ENCODE data around the gene SLC25A36. TPM values are rescaled to one million over a fixed set of nuclear protein-coding genes. Genes with fewer than 3 reads are reported as not detected.

SLC25A36 gene
- total and polyA plus RNA-seq, 2 of the 4 experiments (the other 2 are of a cell fraction), result 31.3 to 76.7 TPM

GRCh38 chr3:141000027-141000663 is 58.5 kb downstream of the SLC25A36 start:
- dilution Hi-C loops (cut with HindIII; ENCODE audit: low sequenced_read_pairs, unreplicated experiment), result no loop called here
- POLR2A ChIA-PET (ENCODE audit: unreplicated experiment), result no interaction called here

More at GRCh38 chr3:141000027-141000663, 58.5 kb downstream of the SLC25A36 start:
- Histone ChIP-seq H3K14ac (replicated peaks; ENCODE audit: low read depth, low read length) (no peak overlapping the region), H3K56ac (ENCODE audit: extremely low read depth, insufficient read depth, low read length) (no peak overlapping the region), H3K79me1 (ENCODE audit: low read depth in 1 of 2, low read length in 2 of 2) (no peaks in the 10 kb centered on the region), H3K4me3 (ENCODE audit: insufficient read depth, low read depth, low read length) (no peak overlapping the region), H3K9ac (ENCODE audit: low read depth, low read length) (no peak overlapping the region), H4K8ac (ENCODE audit: low read depth in 2 of 2, low read length in 2 of 2) (no peak overlapping the region), H2BK120ac (ENCODE audit: low read depth, low read length) (no peak overlapping the region), H2BK20ac (ENCODE audit: low read depth, low read length) (no peak overlapping the region), H3K4me2 (ENCODE audit: low read depth, low read length) (no peak overlapping the region), H4K91ac (ENCODE audit: insufficient read depth, low read depth, low read length) (no peak overlapping the region), H2AK9ac (replicated peaks; ENCODE audit: low read depth, low read length, poor library complexity) (no peak overlapping the region), H2AFZ (replicated peaks; ENCODE audit: low read length, poor library complexity) (no peak overlapping the region), H3K4ac (ENCODE audit: low read depth, low read length) (no peak overlapping the region), H3K36me3 (ENCODE audit: control insufficient read depth, insufficient read depth, low read length) (no peaks in the 10 kb centered on the region), H2AK5ac (ENCODE audit: low read depth, low read length) (no peak overlapping the region), H3K4me1 (ENCODE audit: control insufficient read depth, insufficient read depth, low read length) (no peaks in the 10 kb centered on the region), H3K18ac (ENCODE audit: low read depth, low read length) (no peak overlapping the region), H3K9me3 (ENCODE audit: control insufficient read depth, insufficient read depth, low read length) (no peaks in the 10 kb centered on the region), H4K5ac (ENCODE audit: low read depth, low read length) (no peak overlapping the region), H4K20me1 (ENCODE audit: insufficient read depth, low read length) (no peaks in the 10 kb centered on the region), H3K27me3 (ENCODE audit: control insufficient read depth, insufficient read depth, low read length) (peaks cover 5% of the 10 kb centered on the region), H3K23ac (ENCODE audit: low read depth, low read length) (no peak overlapping the region), H3K9me1 (ENCODE audit: insufficient read depth, low read length) (no peaks in the 10 kb centered on the region), H2BK15ac (ENCODE audit: low read depth, low read length) (no peak overlapping the region), H3K27ac (ENCODE audit: insufficient read depth, low read length) (no peak overlapping the region), H2BK5ac (ENCODE audit: low read depth, low read length, poor library complexity, severe bottlenecking) (no peak overlapping the region)
- intact Hi-C loops (cut with micrococcal nuclease), result loop anchor here (1.0 to 5.0 kb wide), 3 partner anchors 105 to 302 kb away; no protein-coding TSS in a partner anchor
- CTCF ChIA-PET, result interaction anchor here (0.8 to 3.0 kb wide), 11 partner anchors 9 to 302 kb away, joined by 3 to 16 read pairs (median 3); no protein-coding TSS in a partner anchor
- BruUV-seq (replicated peaks), result no TSS peak
- TF ChIP-seq RAD21 (IDR thresholded peaks at IDR 0.05; ENCODE audit: low read length), result peak; percentile 75
- TF ChIP-seq CTCF (conservative IDR thresholded peaks at IDR 0.05; ENCODE audit: low read depth, low read length), result peak; percentile 70
- TF ChIP-seq SMC3 (IDR thresholded peaks at IDR 0.05; ENCODE audit: low read depth, low read length), result peak; percentile 54
- no peak for TF ChIP-seq ELK1 (IDR thresholded peaks at IDR 0.05; ENCODE audit: borderline replicate concordance, low read depth, low read length)
- 0% methylated on average over 1 of the region's 2 CpGs; no CpG with 5 or more reads in 1 of the 2 experiments for WGBS, 2 experiments (ENCODE audit: extremely low coverage in 2 of 2, insufficient read length in 1 of 2)
- ATAC-seq (ENCODE audit: low read depth) (peak; percentile 100), DNase-seq (peak; percentile 42)
- in situ Hi-C loops (cut with MboI; ENCODE audit: low sequenced_read_pairs), result loop anchor here (5.0 to 10.0 kb wide), 2 partner anchors 192 to 455 kb away; no protein-coding TSS in a partner anchor

All from IMR-90 (cell line).